ENCODE results near the gene RFTN2. TPM values are rescaled to one million over a fixed set of nuclear protein-coding genes. Genes with fewer than 3 reads are reported as not detected.
"Not testable (repeated sequence)": the region's sequence is repeated elsewhere in the genome, so short reads cannot be mapped to it uniquely, and the experiment has no call there.

RFTN2 gene
- total RNA-seq, 1 donor from 2014 or later: not detected

DNA sequence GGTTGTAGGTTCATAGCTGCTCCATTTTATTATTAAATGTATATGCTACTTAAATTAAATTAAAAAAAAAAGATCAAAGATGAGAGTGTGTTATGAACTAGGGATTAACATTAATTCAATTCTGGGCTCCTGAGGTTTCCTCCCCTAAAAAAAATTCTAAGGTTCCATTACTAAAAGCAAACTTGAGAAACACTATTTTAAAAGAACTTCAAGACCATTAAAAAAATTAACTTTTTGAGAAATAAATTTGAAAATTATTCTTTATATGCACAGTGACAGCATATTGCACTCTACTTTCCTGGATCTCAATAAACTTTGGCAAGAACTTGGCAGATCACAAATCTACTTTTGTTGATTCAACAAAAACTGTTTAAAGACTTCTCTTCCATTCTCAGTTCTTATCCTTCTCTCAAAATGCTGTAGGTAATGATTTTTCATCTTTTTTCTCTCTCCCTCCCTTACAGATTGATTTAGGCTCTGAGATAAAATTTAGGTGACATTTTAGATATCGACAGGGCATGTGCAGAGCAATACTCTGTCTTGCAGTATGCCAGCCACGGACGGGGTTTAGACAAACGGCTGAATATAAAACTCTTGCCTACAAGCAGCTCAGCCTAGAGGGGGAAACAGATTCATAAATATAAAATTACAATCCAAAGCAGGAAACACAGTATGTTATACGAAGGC lies 29.2 kb upstream of the RFTN2 start:
- peak overlapping the region; percentile 85 for H3K4me3 Mint-ChIP-seq

DNA sequence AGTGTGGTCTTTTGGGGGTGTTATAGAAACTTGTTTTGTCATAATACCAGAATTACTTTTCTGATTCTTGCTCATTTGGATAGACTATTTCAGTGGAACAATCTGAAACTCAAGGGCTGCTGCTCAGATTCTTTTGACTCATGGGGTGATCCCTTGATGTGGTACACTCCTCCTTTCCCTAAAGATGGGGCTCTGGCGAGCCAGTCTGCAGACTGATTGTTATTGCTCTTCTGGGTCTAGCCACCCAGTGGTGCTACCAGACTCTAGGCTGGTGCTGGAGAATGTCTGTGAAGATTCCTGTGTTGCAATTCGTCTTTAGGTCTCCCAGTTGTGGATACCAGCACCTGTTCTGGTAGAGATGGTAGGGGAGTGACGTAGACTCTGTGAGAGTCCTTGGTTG lies 25.6 kb upstream of the RFTN2 start:
- Mint-ChIP-seq H3K36me3 (ENCODE audit: low read depth) (peaks cover 2% of the 10 kb centered on the region), H3K4me1 (peaks cover 17% of the 10 kb centered on the region), H3K27ac (no peak overlapping the region), H3K27me3 (peaks cover 5% of the 10 kb centered on the region), H3K4me3 (no peak overlapping the region), H3K9me3 (peaks cover 3% of the 10 kb centered on the region)
- intact Hi-C loops (cut with micrococcal nuclease): loop anchor here (10.0 kb wide), 3 partner anchors 304 to 594 kb away; no protein-coding TSS in a partner anchor
- peak; percentile 60 for DNase-seq

More for the DNA sequence above, 29.2 kb upstream of the RFTN2 start:
- intact Hi-C loops (cut with micrococcal nuclease): loop anchor here (1.0 to 10.0 kb wide), 8 partner anchors 188 to 590 kb away; partner anchors contain the start of genes COQ10B, HSPE1, MOB4 and SF3B1
- peaks cover 5% of the 10 kb centered on the region for H3K27me3 Mint-ChIP-seq
- peaks cover 21% of the 10 kb centered on the region for H3K36me3 Mint-ChIP-seq (ENCODE audit: low read depth)
- H3K9me3 Mint-ChIP-seq: peaks cover 3% of the 10 kb centered on the region
- peak overlapping the region; percentile 96 for H3K27ac Mint-ChIP-seq
- no peak for DNase-seq
- H3K4me1 Mint-ChIP-seq: peaks cover 31% of the 10 kb centered on the region

DNA sequence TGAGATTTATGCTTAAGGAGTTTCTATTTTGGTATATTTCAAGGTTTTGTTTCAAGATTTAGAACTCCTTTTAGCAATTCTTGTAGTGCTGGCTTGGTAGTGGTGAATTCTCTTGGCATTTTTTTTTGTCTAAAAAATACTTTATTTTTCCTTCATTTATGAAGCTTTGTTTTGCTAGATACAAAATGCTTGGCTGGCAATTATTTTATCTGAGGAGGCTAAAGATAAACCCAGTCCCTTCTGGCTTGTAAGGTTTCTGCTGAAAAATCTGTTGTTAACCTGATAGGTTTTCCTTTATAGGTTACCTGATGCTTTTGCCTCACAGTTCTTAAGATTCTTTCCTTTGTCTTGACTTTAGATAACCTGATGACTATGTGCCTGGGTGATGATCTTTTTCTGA lies 24.3 kb upstream of the RFTN2 start:
- H3K36me3 Mint-ChIP-seq (ENCODE audit: low read depth); H3K27ac Mint-ChIP-seq; H3K27me3 Mint-ChIP-seq; H3K9me3 Mint-ChIP-seq; H3K4me3 Mint-ChIP-seq; DNase-seq: not testable (repeated sequence)
- intact Hi-C loops (cut with micrococcal nuclease): loop anchor here (10.0 kb wide), 3 partner anchors 305 to 595 kb away; no protein-coding TSS in a partner anchor
- H3K4me1 Mint-ChIP-seq: peaks cover 14% of the 10 kb centered on the region

DNA sequence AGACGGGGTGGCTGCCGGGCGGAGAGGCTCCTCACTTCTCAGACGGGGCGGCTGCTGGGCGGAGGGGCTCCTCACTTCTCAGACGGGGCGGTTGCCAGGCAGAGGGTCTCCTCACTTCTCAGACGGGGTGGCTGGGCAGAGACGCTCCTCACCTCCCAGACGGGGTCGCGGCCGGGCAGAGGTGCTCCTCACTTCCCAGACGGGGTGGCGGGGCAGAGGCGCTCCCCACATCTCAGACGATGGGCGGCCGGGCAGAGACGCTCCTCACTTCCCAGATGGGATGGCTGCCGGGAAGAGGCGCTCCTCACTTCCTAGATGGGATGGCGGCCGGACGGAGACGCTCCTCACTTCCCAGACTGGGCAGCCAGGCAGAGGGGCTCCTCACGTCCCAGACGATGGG lies 21.2 kb upstream of the RFTN2 start:
- H3K4me3 Mint-ChIP-seq; H3K9me3 Mint-ChIP-seq; H3K27me3 Mint-ChIP-seq; H3K36me3 Mint-ChIP-seq (ENCODE audit: low read depth); DNase-seq; intact Hi-C loops (cut with micrococcal nuclease); H3K27ac Mint-ChIP-seq: not testable (repeated sequence)
- peaks cover 14% of the 10 kb centered on the region for H3K4me1 Mint-ChIP-seq

DNA sequence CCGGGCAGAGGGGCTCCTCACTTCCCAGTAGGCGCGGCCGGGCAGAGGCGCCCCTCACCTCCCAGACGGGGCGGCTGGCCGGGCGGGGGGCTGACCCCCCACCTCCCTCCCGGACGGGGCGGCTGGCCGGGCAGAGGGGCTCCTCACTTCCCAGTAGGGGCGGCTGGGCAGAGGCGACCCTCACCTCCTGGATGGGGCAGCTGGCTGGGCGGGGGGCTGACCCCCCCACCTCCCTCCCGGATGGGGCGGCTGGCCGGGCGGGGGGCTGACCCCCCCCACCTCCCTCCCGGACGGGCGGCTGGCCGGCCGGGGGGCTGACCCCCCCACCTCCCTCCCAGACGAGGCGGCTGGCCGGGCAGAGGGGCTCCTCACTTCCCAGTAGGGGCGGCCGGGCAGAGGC lies 20.6 kb upstream of the RFTN2 start:
- not testable (repeated sequence) for DNase-seq, H3K27me3 Mint-ChIP-seq

DNA sequence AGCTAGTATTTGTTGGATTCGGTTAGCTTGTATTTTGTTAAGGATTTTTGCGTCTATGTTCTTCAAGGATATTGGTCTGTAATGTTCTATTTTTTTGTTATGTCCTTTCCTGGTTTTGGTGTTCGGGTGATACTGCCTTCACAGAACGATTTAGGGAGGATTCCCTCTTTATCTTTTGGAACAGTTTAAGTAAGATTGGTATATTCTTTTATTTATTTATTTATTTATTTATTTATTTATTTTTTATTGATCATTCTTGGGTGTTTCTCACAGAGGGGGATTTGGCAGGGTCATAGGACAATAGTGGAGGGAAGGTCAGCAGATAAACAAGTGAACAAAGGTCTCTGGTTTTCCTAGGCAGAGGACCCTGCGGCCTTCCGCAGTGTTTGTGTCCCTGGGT lies 19.8 kb upstream of the RFTN2 start:
- H3K4me1 Mint-ChIP-seq; H3K9me3 Mint-ChIP-seq; intact Hi-C loops (cut with micrococcal nuclease); DNase-seq; H3K4me3 Mint-ChIP-seq; H3K36me3 Mint-ChIP-seq (ENCODE audit: low read depth); H3K27ac Mint-ChIP-seq; H3K27me3 Mint-ChIP-seq: not testable (repeated sequence)

More for the DNA sequence above, 20.6 kb upstream of the RFTN2 start:
- H3K4me3 Mint-ChIP-seq; H3K27ac Mint-ChIP-seq; H3K36me3 Mint-ChIP-seq (ENCODE audit: low read depth); H3K9me3 Mint-ChIP-seq; intact Hi-C loops (cut with micrococcal nuclease): not testable (repeated sequence)
- peaks cover 12% of the 10 kb centered on the region for H3K4me1 Mint-ChIP-seq

DNA sequence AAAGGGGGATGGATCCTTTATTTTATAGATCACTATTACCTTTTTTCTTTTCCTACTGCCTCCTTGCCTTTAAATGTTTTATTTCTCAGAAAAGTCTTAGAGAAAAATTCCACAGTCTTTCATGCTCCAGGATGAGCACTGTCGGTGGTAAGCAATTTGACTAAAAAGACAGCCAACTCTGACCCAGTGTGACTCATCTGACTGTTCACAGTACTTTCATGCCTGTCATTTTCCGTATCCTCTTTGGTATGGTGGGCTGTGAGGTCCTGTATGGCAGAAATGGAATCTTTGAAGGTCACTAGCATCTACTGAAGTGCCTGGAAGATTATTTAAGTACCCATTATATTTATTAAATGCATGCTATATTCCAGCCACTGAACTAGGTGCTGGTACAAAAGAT lies 2.1 kb upstream of the RFTN2 start:
- no peak for DNase-seq
- Mint-ChIP-seq H3K4me3 (no peak overlapping the region), H3K27me3 (peaks cover 23% of the 10 kb centered on the region), H3K36me3 (ENCODE audit: low read depth) (no peaks in the 10 kb centered on the region), H3K4me1 (no peaks in the 10 kb centered on the region), H3K9me3 (peaks cover 3% of the 10 kb centered on the region), H3K27ac (no peak overlapping the region)
- intact Hi-C loops (cut with micrococcal nuclease): no loop called here

DNA sequence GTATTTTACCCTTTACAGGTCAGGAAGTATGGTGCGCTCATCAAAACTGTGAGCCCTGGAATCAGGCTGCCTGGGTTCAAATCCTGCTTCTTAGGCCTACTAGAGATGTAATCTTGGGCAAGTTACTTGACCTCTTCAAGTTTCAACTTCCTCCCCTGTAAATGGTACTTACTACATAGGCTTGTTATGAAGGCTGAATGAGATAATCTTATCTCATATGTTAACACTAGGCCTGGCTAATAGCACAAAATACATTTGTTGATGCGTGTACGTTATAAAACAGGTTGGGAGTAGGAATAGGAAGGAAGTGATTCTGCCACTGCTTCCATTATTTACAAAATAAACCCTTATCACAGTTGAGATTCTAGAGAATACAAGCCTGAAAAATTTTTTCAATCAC lies 1.7 kb upstream of the RFTN2 start:
- intact Hi-C loops (cut with micrococcal nuclease): no loop called here
- H3K27ac Mint-ChIP-seq: no peak overlapping the region

DNA sequence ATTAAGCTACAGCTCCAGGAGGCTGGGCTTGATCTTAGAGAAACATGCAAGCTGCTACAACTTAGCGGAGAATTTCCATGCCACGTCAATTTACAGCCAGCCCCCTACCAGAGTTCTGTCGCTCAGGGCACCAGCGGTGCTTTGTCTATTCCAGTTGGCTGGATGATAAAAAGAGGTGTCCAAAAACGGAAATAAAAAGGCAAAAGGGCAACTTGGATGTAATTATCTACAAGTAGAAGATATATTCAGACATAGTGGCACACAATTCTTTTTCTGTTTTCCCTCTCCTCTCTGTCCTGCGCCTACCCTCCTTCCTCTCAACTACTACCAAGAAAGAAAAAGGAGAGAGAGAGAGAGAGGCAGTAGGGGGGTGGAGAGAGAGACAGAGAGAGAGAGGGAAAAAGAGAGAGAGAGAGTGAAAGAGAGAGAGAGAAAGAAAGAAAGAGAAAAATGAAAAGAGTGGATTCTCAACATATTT lies 363 bp upstream of the RFTN2 start:
- no peak overlapping the region for H3K27ac Mint-ChIP-seq
- H3K36me3 Mint-ChIP-seq (ENCODE audit: low read depth): no peaks in the 10 kb centered on the region
- no peak overlapping the region for H3K4me3 Mint-ChIP-seq
- H3K9me3 Mint-ChIP-seq: no peaks in the 10 kb centered on the region
- no peaks in the 10 kb centered on the region for H3K4me1 Mint-ChIP-seq
- no peak for DNase-seq
- intact Hi-C loops (cut with micrococcal nuclease): no loop called here
- H3K27me3 Mint-ChIP-seq: peaks cover 23% of the 10 kb centered on the region

More for the DNA sequence above, 1.7 kb upstream of the RFTN2 start:
- no peak for DNase-seq
- Mint-ChIP-seq H3K9me3 (peaks cover under 1% of the 10 kb centered on the region), H3K4me1 (no peaks in the 10 kb centered on the region), H3K27me3 (peaks cover 21% of the 10 kb centered on the region), H3K4me3 (no peak overlapping the region), H3K36me3 (ENCODE audit: low read depth) (no peaks in the 10 kb centered on the region)

DNA sequence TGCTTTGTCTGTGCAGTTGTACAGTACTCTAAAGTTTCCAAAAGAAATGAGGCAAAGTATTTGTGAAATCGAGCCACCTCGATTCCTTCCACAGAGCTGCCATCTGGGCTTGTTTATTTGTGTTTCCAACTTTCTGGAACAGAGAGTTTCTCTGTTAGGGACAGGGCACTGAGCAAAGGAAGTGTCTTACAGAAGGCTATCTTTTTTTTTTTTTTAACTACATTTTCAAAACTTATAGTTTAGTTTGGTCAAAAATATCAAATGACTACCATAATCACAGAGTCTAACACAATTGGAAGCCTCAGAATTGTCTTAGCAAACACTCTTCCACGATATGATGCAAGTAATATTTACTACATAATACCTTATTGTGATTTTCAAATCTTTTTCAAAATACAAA lies 796 bp downstream of the RFTN2 start:
- no peaks in the 10 kb centered on the region for H3K36me3 Mint-ChIP-seq (ENCODE audit: low read depth)
- H3K4me3 Mint-ChIP-seq: no peak overlapping the region
- intact Hi-C loops (cut with micrococcal nuclease): no loop called here
- no peak overlapping the region for H3K27ac Mint-ChIP-seq
- no peaks in the 10 kb centered on the region for H3K4me1 Mint-ChIP-seq
- DNase-seq: no peak
- H3K27me3 Mint-ChIP-seq: peaks cover 23% of the 10 kb centered on the region
- H3K9me3 Mint-ChIP-seq: no peaks in the 10 kb centered on the region

DNA sequence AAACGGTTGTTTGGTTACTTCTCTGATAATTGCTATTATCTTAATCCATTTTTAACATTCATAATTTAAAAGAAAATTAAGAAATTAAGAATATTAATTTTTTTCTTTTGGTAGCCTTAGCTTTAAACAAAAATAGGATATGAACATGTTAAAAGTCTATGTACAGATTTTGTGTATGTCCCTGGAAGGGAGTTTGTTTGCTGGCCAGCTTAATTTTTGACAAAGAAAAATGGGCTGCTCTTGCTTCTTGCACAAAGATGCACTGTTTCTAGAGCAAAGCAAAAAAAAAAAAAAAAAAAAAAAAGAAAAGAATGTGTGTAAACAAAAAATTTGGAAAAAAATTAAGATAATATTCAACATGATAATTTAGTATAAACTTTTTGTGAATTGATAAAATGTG lies 1.3 kb downstream of the RFTN2 start:
- H3K4me1 Mint-ChIP-seq: no peaks in the 10 kb centered on the region
- no peaks in the 10 kb centered on the region for H3K9me3 Mint-ChIP-seq
- peaks cover 23% of the 10 kb centered on the region for H3K27me3 Mint-ChIP-seq

DNA sequence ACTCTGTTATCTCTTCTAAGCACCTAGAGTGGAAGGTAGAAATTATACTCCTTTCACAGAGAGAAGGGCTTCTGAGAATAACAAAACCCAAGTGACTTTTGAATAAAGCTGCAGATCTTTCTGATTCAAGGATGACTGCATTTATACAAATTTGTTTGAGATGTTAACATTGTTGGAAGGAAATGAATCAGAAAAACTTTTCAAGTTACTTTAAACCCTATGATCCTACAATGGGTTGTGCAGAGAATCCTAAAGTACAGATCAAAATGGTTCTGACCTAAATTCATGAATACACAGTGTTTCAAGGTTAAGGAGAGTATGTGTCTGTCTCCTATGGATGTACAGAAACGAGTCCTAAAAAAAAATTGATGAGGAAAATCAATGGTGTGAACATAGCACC lies 1.8 kb downstream of the RFTN2 start:
- DNase-seq: no peak
- Mint-ChIP-seq H3K4me3 (no peak overlapping the region), H3K9me3 (no peaks in the 10 kb centered on the region), H3K27me3 (peaks cover 23% of the 10 kb centered on the region), H3K4me1 (no peaks in the 10 kb centered on the region), H3K27ac (no peak overlapping the region), H3K36me3 (ENCODE audit: low read depth) (no peaks in the 10 kb centered on the region)
- intact Hi-C loops (cut with micrococcal nuclease): no loop called here

More for the DNA sequence above, 1.3 kb downstream of the RFTN2 start:
- no peak overlapping the region for H3K27ac Mint-ChIP-seq
- no peaks in the 10 kb centered on the region for H3K36me3 Mint-ChIP-seq (ENCODE audit: low read depth)
- no peak overlapping the region for H3K4me3 Mint-ChIP-seq
- intact Hi-C loops (cut with micrococcal nuclease): no loop called here
- DNase-seq: no peak

DNA sequence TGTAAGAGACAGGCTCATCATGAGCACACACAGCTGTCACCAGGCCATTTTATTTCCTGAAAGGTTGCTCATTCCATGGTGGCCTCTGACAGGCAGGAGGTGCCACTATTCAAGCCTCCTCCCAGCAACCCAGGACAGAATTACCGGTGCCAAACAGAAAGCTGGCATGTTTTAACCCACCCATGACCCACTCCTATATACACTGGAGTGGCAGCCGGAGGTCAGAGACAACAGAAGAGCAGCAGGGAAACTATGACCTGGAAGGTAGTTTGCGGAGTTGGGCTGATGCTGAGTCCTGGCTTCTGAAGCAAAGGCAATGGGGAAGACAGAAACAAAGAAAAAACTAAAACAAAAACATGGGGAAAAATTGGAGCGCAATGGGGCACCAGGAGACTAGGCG lies 2.3 kb downstream of the RFTN2 start:
- no peak for DNase-seq
- no peaks in the 10 kb centered on the region for H3K4me1 Mint-ChIP-seq
- no peaks in the 10 kb centered on the region for H3K9me3 Mint-ChIP-seq
- no peak overlapping the region for H3K27ac Mint-ChIP-seq
- H3K4me3 Mint-ChIP-seq: no peak overlapping the region
- H3K36me3 Mint-ChIP-seq (ENCODE audit: low read depth): no peaks in the 10 kb centered on the region
- intact Hi-C loops (cut with micrococcal nuclease): no loop called here
- H3K27me3 Mint-ChIP-seq: peaks cover 22% of the 10 kb centered on the region

DNA sequence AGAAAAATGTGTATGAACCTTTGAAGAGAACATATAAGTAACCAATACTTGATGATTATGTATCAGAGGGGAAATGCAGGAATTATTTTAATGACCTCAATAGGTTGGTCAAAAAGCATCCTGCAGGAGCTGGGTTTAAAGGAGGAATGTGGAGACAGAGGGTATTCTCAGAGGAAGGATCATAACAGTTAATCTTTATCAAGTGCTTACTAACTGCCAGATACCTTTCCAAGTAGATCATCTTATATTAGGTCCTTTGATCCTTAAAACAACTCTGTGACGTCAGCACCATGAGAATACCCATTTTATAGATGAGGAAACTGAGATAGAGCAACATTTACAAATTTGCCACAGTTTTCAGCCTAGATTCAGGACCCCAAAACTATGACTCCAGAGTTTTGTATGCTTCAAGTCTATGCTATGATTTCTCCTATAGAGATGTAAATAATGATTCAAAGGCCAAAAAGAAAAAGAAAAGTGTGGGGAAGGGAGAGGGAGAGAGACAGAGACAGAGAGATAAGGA lies 3.0 kb downstream of the RFTN2 start:
- H3K9me3 Mint-ChIP-seq: no peaks in the 10 kb centered on the region
- DNase-seq: no peak
- H3K4me1 Mint-ChIP-seq: no peaks in the 10 kb centered on the region
- H3K27me3 Mint-ChIP-seq: peaks cover 19% of the 10 kb centered on the region
- H3K4me3 Mint-ChIP-seq: no peak overlapping the region
- no peak overlapping the region for H3K27ac Mint-ChIP-seq
- H3K36me3 Mint-ChIP-seq (ENCODE audit: low read depth): no peaks in the 10 kb centered on the region
- intact Hi-C loops (cut with micrococcal nuclease): no loop called here
